Bronchial epithelial cell (primary cell): ENCODE results near the gene SLIT3. TPM values are rescaled to one million over a fixed set of nuclear protein-coding genes. Genes with fewer than 3 reads are reported as not detected.

Experiments
- DNase-seq: peaks from one replicate; pipeline ENCODE4 v3.0.0-alpha.2; 2010; ENCODE audit warnings: low read depth
- FAIRE-seq: peaks from 2 replicates; lab custom pipeline; 2011; peaks lifted over from hg19 to GRCh38; lab: Jason Lieb, UNC
- H3K27me3 ChIP-seq: 2 replicates; pipeline ENCODE4 v1.5.1; 2011; ENCODE audit warnings: low read length; ENCODE audit not compliant: control insufficient read depth, insufficient read depth
- H3K36me3 ChIP-seq: 2 replicates; pipeline ENCODE4 v1.5.1; 2011; ENCODE audit warnings: low read length; ENCODE audit not compliant: control insufficient read depth, insufficient read depth
- H3K4me3 ChIP-seq: 2 replicates; pipeline ENCODE4 v1.5.1; 2011; ENCODE audit warnings: mild to moderate bottlenecking, low read depth, low read length, control low read depth
- total RNA-seq: library from RNA; depleted of rRNA; stranded (reverse); fragments of >200 nt; gene quantifications from 2 replicates; pipeline ENCODE4 v1.2.1, GENCODE V29; 2014
- TF ChIP-seq, protein P1 (sequence below): IDR thresholded peaks from 2 replicates; pipeline ENCODE4 v1.5.1; 2011; ENCODE audit warnings: mild to moderate bottlenecking, moderate library complexity, low read length, control low read depth, inconsistent platforms; ENCODE audit not compliant: insufficient read depth, severe bottlenecking

The SLIT3 gene
- 0.79 and 1.7 TPM in 2 replicates for total RNA-seq

- Histone ChIP-seq H3K27me3 (no peaks in the 10 kb centered on the region), H3K36me3 (no peaks in the 10 kb centered on the region), H3K4me3 (peak within 1 kb of the TSS; percentile 37)
- TF ChIP-seq, protein P1, sequence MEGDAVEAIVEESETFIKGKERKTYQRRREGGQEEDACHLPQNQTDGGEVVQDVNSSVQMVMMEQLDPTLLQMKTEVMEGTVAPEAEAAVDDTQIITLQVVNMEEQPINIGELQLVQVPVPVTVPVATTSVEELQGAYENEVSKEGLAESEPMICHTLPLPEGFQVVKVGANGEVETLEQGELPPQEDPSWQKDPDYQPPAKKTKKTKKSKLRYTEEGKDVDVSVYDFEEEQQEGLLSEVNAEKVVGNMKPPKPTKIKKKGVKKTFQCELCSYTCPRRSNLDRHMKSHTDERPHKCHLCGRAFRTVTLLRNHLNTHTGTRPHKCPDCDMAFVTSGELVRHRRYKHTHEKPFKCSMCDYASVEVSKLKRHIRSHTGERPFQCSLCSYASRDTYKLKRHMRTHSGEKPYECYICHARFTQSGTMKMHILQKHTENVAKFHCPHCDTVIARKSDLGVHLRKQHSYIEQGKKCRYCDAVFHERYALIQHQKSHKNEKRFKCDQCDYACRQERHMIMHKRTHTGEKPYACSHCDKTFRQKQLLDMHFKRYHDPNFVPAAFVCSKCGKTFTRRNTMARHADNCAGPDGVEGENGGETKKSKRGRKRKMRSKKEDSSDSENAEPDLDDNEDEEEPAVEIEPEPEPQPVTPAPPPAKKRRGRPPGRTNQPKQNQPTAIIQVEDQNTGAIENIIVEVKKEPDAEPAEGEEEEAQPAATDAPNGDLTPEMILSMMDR, result no peak
- DNase-seq, result peak; percentile 59
- no peak for FAIRE-seq
Observed at GRCh38 chr5:169300468-169301385, at the start of gene SLIT3. SLIT3 (minus strand) TSS chr5:169301139; CDS start chr5:169300709, 430 bp downstream.

DNA sequence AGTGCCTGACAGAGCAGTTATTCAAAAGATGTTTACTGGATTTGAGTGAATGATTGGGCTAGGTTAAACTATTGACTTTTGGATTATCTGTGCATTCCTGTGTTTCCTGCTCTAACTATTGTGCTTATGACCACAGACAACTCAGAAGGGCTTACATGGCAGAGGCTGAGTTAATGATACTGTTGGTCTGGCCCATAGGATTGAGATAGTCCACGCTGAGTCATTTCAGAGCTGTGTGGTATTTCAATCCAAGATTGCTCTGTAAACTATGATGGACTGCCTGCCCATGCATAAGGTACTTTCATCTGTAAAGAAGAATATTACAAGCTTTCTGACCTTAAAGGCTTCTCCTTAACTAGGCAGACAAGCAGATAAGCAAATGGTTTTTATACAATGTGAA is 49.1 kb upstream of the SLIT3 start:
- H3K36me3 ChIP-seq, result no peaks in the 10 kb centered on the region
- H3K4me3 ChIP-seq, result no peak overlapping the region
- TF ChIP-seq, protein P1, result no peak
- peak; percentile 94 for DNase-seq
- H3K27me3 ChIP-seq, result no peaks in the 10 kb centered on the region
- no peak for FAIRE-seq

DNA sequence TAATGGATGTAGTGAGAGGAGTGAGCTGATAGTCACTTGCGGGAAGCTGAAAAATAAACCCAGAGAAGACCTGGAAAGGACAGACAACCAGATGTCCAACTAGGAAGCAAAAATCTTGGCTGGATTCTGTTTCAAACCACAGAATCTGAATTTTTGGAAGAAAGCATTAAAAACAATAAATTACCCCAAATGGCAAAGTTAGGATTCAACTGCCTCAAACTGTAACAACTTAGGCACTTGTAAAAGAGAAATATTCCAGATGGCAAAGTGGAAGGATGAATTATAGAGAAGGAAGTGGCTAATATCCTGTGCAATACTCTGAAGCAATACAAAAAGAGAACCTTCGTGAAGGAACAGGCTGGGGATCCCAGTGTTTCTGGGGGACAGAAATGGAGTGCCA is 46.8 kb upstream of the SLIT3 start:
- Histone ChIP-seq H3K36me3 (no peaks in the 10 kb centered on the region), H3K27me3 (no peaks in the 10 kb centered on the region), H3K4me3 (no peak overlapping the region)
- TF ChIP-seq, protein P1, result no peak
- FAIRE-seq (no peak), DNase-seq (no peak)

DNA sequence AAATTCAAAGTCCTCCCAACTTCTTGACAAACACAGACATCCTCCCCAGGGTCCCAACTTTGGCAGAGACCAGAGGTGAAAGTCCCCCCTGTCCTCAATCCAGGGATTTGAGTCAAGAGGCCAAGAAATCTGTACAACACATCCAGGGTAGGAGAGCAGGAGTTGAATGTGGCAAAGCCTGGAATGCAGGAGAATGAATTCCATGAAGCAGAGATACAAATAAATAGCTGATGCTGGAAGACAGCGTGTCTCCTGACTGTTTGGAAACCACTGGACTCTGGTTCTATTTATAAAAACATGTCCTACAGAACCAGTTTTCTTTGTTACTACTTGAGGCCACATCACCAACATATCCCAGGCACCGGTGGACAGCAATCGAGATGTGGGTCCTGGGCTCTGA is 43.7 kb upstream of the SLIT3 start:
- Histone ChIP-seq H3K27me3 (no peaks in the 10 kb centered on the region), H3K36me3 (no peaks in the 10 kb centered on the region), H3K4me3 (no peak overlapping the region)
- DNase-seq, result no peak
- TF ChIP-seq, protein P1, result no peak
- FAIRE-seq, result no peak

DNA sequence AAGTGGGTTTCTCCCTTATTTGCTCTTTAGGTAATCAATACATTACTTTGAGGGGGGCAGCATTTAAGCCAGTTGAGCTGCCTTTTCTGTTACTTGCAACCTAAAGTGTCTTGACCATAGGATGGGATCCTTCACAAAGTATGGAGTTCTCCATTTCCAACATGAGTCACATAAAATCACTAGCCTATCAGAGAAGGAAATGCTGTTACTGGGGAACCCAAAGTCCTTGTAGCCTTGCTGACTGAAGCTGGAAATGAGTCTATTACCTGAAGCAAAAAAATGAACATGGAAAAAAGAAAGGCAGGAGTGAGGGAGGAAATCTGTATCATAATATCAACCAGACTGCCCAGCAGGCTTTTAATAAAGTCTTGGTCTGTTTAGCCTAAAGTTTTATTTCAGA is 42.8 kb upstream of the SLIT3 start:
- no peaks in the 10 kb centered on the region for H3K36me3 ChIP-seq
- no peaks in the 10 kb centered on the region for H3K27me3 ChIP-seq
- peak; percentile 51 for DNase-seq
- TF ChIP-seq, protein P1, result no peak
- no peak overlapping the region for H3K4me3 ChIP-seq
- FAIRE-seq, result no peak

DNA sequence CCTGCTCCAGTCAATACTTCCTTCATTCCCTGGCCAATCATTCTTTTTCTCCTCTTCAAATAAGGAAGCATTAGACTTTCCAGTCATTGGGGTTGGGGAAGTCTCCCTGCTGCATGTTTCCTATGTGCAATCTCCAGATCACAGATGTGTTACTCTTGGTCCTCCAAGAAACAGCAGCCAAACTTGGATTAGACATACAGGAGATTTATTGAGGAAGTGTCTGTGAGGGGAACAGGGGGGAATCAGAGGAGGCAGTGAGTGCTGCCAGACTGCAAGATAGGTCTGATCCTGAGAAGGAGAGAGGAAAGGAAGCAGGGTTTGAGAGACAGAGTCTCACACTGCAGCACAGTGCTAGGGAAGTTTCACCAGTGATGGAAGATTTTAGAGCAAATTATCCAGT is 40.6 kb upstream of the SLIT3 start:
- H3K4me3 ChIP-seq, result no peak overlapping the region
- DNase-seq (no peak), FAIRE-seq (no peak)
- H3K36me3 ChIP-seq, result no peaks in the 10 kb centered on the region
- TF ChIP-seq, protein P1, result no peak
- H3K27me3 ChIP-seq, result no peaks in the 10 kb centered on the region
